Gastrocnemius medialis (tissue), 4 donors: ENCODE results near the gene CHST8.

Experiments used
- POLR2A ChIP-seq, 2 donors: fragments of 450-650 bp; IDR thresholded peaks; one replicate each; pipeline ENCODE4 v1.6.1; 2017; ENCODE audit warnings: antibody characterized with exemption in 2 of 2, mild to moderate bottlenecking in 2 of 2, moderate library complexity in 2 of 2
- TF ChIP-seq, protein P1 (sequence below), 5 experiments: fragments of 450-650 bp in 3 of 5; fragments of 200-600 bp in 2 of 5; sonication (generic) in 2 of 5; IDR thresholded peaks in 4 of 5; conservative IDR thresholded peaks in 1 of 5; 1 replicate in 4 of 5; 2 replicates in 1 of 5; pipeline ENCODE4 v1.5.1; 2016 to 2019; ENCODE audit warnings: antibody characterized with exemption in 5 of 5, mild to moderate bottlenecking in 3 of 5, moderate library complexity in 3 of 5

DNA sequence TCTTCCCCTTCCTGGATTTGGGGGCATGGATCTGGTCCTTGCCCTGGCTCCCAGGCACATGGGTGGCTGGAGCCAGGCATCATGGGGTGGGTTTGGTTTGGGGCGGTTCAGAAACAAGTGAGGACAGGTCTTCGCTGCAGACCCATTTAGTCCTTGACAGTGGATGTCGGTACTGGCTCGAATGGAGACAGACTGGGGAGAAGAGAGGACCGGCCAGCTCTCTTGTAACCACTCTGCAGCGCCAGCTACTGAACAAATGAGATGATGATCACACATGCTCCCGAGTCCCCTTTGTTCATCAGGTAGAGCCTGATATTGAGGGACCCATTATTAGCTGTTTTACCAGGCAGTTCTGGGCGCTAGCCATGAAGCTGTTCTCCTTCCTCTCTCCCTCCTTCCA, 64.5 kb downstream of the CHST8 start:
- TF ChIP-seq, protein P1, sequence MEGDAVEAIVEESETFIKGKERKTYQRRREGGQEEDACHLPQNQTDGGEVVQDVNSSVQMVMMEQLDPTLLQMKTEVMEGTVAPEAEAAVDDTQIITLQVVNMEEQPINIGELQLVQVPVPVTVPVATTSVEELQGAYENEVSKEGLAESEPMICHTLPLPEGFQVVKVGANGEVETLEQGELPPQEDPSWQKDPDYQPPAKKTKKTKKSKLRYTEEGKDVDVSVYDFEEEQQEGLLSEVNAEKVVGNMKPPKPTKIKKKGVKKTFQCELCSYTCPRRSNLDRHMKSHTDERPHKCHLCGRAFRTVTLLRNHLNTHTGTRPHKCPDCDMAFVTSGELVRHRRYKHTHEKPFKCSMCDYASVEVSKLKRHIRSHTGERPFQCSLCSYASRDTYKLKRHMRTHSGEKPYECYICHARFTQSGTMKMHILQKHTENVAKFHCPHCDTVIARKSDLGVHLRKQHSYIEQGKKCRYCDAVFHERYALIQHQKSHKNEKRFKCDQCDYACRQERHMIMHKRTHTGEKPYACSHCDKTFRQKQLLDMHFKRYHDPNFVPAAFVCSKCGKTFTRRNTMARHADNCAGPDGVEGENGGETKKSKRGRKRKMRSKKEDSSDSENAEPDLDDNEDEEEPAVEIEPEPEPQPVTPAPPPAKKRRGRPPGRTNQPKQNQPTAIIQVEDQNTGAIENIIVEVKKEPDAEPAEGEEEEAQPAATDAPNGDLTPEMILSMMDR (IDR thresholded peaks at IDR 0.05 in 4 of 5, conservative IDR thresholded peaks at IDR 0.05 in 1 of 5): no peak
- TF ChIP-seq POLR2A (IDR thresholded peaks at IDR 0.05): no peak
